A549 (cell line): ENCODE data around the gene CAPN11. TPM values are rescaled to one million over a fixed set of nuclear protein-coding genes. Genes with fewer than 3 reads are reported as not detected.

ENCODE experiments used
- ATAC-seq, 2 experiments: fragments of 200-7000 bp in 1 of 2; fragments of >200 bp in 1 of 2; cut with Nextera tagmentation in 1 of 2; cut with Tn5 transposase in 1 of 2; 3 replicates each; pipeline versions ENCODE4 v1.8.0 to v1.9.1; 2018 to 2020; ENCODE audit warnings: mild to moderate bottlenecking in 1 of 2, moderate library complexity in 1 of 2
- CTCF ChIA-PET: fragments of 300-600 bp; sonication (Branson Sonifier 250); formaldehyde crosslinking; extraction: SDS; loops from one replicate; lab custom pipeline; 2021; ENCODE audit warnings: antibody characterized with exemption, inconsistent platforms; lab: Yijun Ruan, JAX
- POLR2A ChIA-PET: fragments of 350-600 bp; formaldehyde crosslinking; extraction: SDS; loops from one replicate; lab custom pipeline; 2021; ENCODE audit warnings: antibody characterized with exemption, inconsistent platforms; lab: Yijun Ruan, JAX
- DNase-seq, 2 experiments: peaks; one replicate each; pipeline versions ENCODE4 v3.0.0 to v3.0.0-alpha.2; 2011 to 2016; ENCODE audit warnings: low read depth in 1 of 2, low spot score in 1 of 2
- FAIRE-seq: peaks from 2 replicates; lab custom pipeline; 2011; peaks lifted over from hg19 to GRCh38; lab: Jason Lieb, UNC
- H3K27ac ChIP-seq, 2 experiments: fragments of >200 bp; sonication (Bioruptor Twin); formaldehyde crosslinking; 3 replicates each; pipeline ENCODE4 v1.5.1; 2016 to 2017
- H3K4me1 ChIP-seq: fragments of >200 bp; sonication (Bioruptor Twin); formaldehyde crosslinking; 3 replicates; pipeline ENCODE4 v1.6.1; 2016
- H3K4me2 ChIP-seq: fragments of >200 bp; sonication (Bioruptor Twin); formaldehyde crosslinking; 3 replicates; pipeline ENCODE4 v1.6.1; 2016
- H3K4me3 ChIP-seq: fragments of >200 bp; sonication (Bioruptor Twin); formaldehyde crosslinking; 3 replicates; pipeline ENCODE4 v1.5.1; 2016
- H3K9me3 ChIP-seq: fragments of >200 bp; sonication (Bioruptor Twin); formaldehyde crosslinking; 3 replicates; pipeline ENCODE4 v1.6.1; 2016
- BHLHE40 ChIP-seq: IDR thresholded peaks from 2 replicates; pipeline ENCODE4 v1.6.1; 2012; ENCODE audit warnings: low read depth, low read length, inconsistent platforms
- CBX2 ChIP-seq: fragments of 200-600 bp; sonication (generic); IDR thresholded peaks from 2 replicates; pipeline ENCODE4 v1.6.1; 2016; ENCODE audit warnings: low read depth, mild to moderate bottlenecking, borderline replicate concordance
- CHD2 ChIP-seq: fragments of 150-350 bp; IDR thresholded peaks from 2 replicates; pipeline ENCODE4 v1.6.1; 2014; ENCODE audit warnings: low read length; ENCODE audit not compliant: partially characterized antibody
- EHF ChIP-seq: fragments of 250-450 bp; sonication (Bioruptor Pico); IDR thresholded peaks from 2 replicates; pipeline ENCODE4 v1.5.0; 2020; ENCODE audit warnings: mild to moderate bottlenecking
- EHMT2 ChIP-seq: fragments of 200-600 bp; sonication (generic); IDR thresholded peaks from 2 replicates; pipeline ENCODE4 v1.6.1; 2016; ENCODE audit warnings: antibody characterized with exemption, low read depth, mild to moderate bottlenecking, moderate library complexity
- ESRRA ChIP-seq: fragments of 150-350 bp; IDR thresholded peaks from 2 replicates; pipeline ENCODE4 v1.6.1; 2014; ENCODE audit warnings: mild to moderate bottlenecking, low read length, borderline replicate concordance
- FOSL2 ChIP-seq, 2 experiments: fragments of 450-650 bp in 1 of 2; fragments of >200 bp in 1 of 2; sonication (Bioruptor Twin) in 1 of 2; formaldehyde crosslinking; IDR thresholded peaks; 2 replicates each; pipeline versions ENCODE4 v1.5.0 to v1.6.1; 2016 to 2020; ENCODE audit warnings: mild to moderate bottlenecking in 1 of 2, moderate library complexity in 1 of 2
- HEYL ChIP-seq: fragments of 250-450 bp; sonication (Bioruptor Pico); IDR thresholded peaks from 2 replicates; pipeline ENCODE4 v1.8.0; 2021; ENCODE audit warnings: mild to moderate bottlenecking, moderate library complexity
- HOXB13 ChIP-seq: fragments of 250-450 bp; sonication (Bioruptor Pico); IDR thresholded peaks from 2 replicates; pipeline ENCODE4 v1.5.0; 2020; ENCODE audit warnings: low read depth, mild to moderate bottlenecking, moderate library complexity
- JUNB ChIP-seq: fragments of >200 bp; sonication (Bioruptor Twin); formaldehyde crosslinking; IDR thresholded peaks from 2 replicates; pipeline ENCODE4 v1.6.1; 2016
- KDM1A ChIP-seq: fragments of 200-600 bp; sonication (generic); IDR thresholded peaks from 2 replicates; pipeline ENCODE4 v1.6.1; 2016; ENCODE audit warnings: low read depth, mild to moderate bottlenecking
- MAFK ChIP-seq: fragments of 450-650 bp; IDR thresholded peaks from 2 replicates; pipeline ENCODE4 v1.6.1; 2014; ENCODE audit not compliant: partially characterized antibody
- NR3C1 ChIP-seq: fragments of >200 bp; sonication (Bioruptor Twin); formaldehyde crosslinking; IDR thresholded peaks from 3 replicates; pipeline ENCODE4 v1.6.1; 2017
- RAD21 ChIP-seq, 2 experiments: fragments of >200 bp in 1 of 2; sonication (Bioruptor Twin) in 1 of 2; formaldehyde crosslinking in 1 of 2; IDR thresholded peaks in 1 of 2; conservative IDR thresholded peaks in 1 of 2; 2 replicates in 1 of 2; 3 replicates in 1 of 2; pipeline ENCODE4 v1.6.1; 2012 to 2018; ENCODE audit warnings: inconsistent platforms in 1 of 2
- RCOR1 ChIP-seq: fragments of 150-350 bp; IDR thresholded peaks from 2 replicates; pipeline ENCODE4 v1.6.1; 2014; ENCODE audit warnings: antibody characterized with exemption, low read length, low read depth
- RFX5 ChIP-seq: fragments of 450-650 bp; IDR thresholded peaks from 2 replicates; pipeline ENCODE4 v1.7.1; 2014; ENCODE audit warnings: antibody characterized with exemption, mild to moderate bottlenecking, moderate library complexity
- SREBF2 ChIP-seq: fragments of 450-650 bp; IDR thresholded peaks from 2 replicates; pipeline ENCODE4 v1.6.1; 2014; ENCODE audit warnings: mild to moderate bottlenecking, moderate library complexity
- TFCP2L1 ChIP-seq: fragments of 250-450 bp; sonication (Bioruptor Pico); IDR thresholded peaks from 2 replicates; pipeline ENCODE4 v1.5.0; 2021; ENCODE audit warnings: mild to moderate bottlenecking
- TP53 ChIP-seq: fragments of 250-450 bp; sonication (Bioruptor Pico); IDR thresholded peaks from 2 replicates; pipeline ENCODE4 v1.5.0; 2021; ENCODE audit warnings: mild to moderate bottlenecking, moderate library complexity
- WGBS: methylation state at CpG from one replicate; pipeline ENCODE4 v1.1.6; 2017; ENCODE audit errors: missing lambda C conversion rate; 5-methylcytosine and 5-hydroxymethylcytosine counted together
- polyA plus RNA-seq, 4 experiments: library from polyadenylated mRNA; depleted of rRNA in 3 of 4; stranded (reverse); fragments of >200 nt; fragmentation: RNase III in 1 of 4; extraction: RNeasy Plus Mini Kit Qiagen cat#74134 plus additional on column Dnase treatment in 1 of 4; gene quantifications; 2 replicates in 3 of 4; 3 replicates in 1 of 4; pipeline ENCODE4 v1.2.3, GENCODE V29; 2011 to 2017
- TF ChIP-seq, protein P1 (sequence below): fragments of >200 bp; sonication (Bioruptor Twin); formaldehyde crosslinking; IDR thresholded peaks from 3 replicates; pipeline ENCODE4 v1.6.1; 2016
- TF ChIP-seq, protein P2 (sequence below): fragments of >200 bp; sonication (Bioruptor Twin); formaldehyde crosslinking; IDR thresholded peaks from 2 replicates; pipeline ENCODE4 v1.6.1; 2016
- TF ChIP-seq, protein P3 (sequence below): fragments of >200 bp; sonication (Bioruptor Twin); formaldehyde crosslinking; IDR thresholded peaks from 3 replicates; pipeline ENCODE4 v1.5.1; 2016
- TF ChIP-seq, protein P4 (sequence below): fragments of 150-350 bp; IDR thresholded peaks from 2 replicates; pipeline ENCODE4 v1.6.1; 2014; ENCODE audit warnings: low read depth, mild to moderate bottlenecking, low read length
- TF ChIP-seq, protein P5 (sequence below): fragments of 250-450 bp; sonication (Bioruptor Pico); IDR thresholded peaks from 2 replicates; pipeline ENCODE4 v1.5.0; 2021; ENCODE audit warnings: mild to moderate bottlenecking, moderate library complexity, borderline replicate concordance

Gene CAPN11
- polyA plus RNA-seq, 2 of the 4 experiments (the other 2 are of a cell fraction): 0.10 TPM; not detected in 1

DNA sequence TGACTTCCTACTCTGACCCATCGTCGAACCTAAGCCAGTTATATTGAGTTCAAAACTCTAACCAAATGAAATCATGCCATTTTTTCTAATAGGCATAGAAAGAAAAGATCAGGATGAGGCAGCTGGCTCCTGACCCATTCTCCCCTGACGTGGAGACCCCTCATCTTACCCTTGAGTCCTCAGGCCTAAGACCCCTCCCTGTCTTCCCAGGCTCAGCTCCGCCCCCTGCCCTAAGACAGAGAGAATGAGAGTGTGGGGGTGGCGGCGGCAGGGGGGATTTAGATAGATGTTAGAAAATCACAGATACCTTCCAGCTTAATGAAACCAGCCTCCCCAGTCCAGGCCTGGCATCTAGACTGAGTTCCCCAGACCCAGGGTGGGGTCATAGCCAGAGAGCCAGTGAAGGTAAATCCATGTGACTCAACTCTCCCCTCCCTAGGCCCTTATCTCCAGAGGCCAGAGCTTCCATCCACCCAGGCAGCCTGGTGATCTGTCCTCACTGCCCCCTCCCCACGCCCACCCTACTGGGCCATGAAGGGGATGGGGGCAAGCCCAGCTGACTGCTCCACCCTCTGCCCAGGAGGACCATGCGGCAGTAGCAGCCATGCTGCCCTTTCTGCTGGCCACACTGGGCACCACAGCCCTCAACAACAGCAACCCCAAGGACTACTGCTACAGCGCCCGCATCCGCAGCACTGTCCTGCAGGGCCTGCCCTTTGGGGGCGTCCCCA is 24.5 kb upstream of the CAPN11 start:
- Histone ChIP-seq H3K4me3 (no peak overlapping the region), H3K27ac (no peak overlapping the region), H3K9me3 (no peaks in the 10 kb centered on the region), H3K4me2 (peak overlapping the region; percentile 47; the same call in 2 of the 3 replicates), H3K4me1 (peaks cover 11% of the 10 kb centered on the region; the same call in 2 of the 3 replicates)
- TF ChIP-seq, protein P1, sequence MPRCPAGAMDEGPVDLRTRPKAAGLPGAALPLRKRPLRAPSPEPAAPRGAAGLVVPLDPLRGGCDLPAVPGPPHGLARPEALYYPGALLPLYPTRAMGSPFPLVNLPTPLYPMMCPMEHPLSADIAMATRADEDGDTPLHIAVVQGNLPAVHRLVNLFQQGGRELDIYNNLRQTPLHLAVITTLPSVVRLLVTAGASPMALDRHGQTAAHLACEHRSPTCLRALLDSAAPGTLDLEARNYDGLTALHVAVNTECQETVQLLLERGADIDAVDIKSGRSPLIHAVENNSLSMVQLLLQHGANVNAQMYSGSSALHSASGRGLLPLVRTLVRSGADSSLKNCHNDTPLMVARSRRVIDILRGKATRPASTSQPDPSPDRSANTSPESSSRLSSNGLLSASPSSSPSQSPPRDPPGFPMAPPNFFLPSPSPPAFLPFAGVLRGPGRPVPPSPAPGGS: no peak
- TF ChIP-seq FOSL2 (IDR thresholded peaks at IDR 0.05) (no peak), FOSL2 (CRISPR knock-in tag; IDR thresholded peaks at IDR 0.05) (no peak), RFX5 (no peak), KDM1A (no peak), NR3C1 (no peak), CBX2 (no peak), EHF (CRISPR knock-in tag) (no peak), ESRRA (no peak), JUNB (no peak), HEYL (no peak)
- ChIA-PET POLR2A (interaction anchor here (1.0 kb wide), 1 partner anchor 113 kb away, joined by 4 read pairs; the partner anchor contains the start of gene HSP90AB1), CTCF (interaction anchor here (1.1 to 2.1 kb wide), 3 partner anchors 17 to 38 kb away, joined by 3 to 12 read pairs (median 4); no protein-coding TSS in a partner anchor)
- ATAC-seq (no peak), DNase-seq (no peak), FAIRE-seq (no peak)
- 80% methylated on average over 12 of the region's 12 CpGs for WGBS

DNA sequence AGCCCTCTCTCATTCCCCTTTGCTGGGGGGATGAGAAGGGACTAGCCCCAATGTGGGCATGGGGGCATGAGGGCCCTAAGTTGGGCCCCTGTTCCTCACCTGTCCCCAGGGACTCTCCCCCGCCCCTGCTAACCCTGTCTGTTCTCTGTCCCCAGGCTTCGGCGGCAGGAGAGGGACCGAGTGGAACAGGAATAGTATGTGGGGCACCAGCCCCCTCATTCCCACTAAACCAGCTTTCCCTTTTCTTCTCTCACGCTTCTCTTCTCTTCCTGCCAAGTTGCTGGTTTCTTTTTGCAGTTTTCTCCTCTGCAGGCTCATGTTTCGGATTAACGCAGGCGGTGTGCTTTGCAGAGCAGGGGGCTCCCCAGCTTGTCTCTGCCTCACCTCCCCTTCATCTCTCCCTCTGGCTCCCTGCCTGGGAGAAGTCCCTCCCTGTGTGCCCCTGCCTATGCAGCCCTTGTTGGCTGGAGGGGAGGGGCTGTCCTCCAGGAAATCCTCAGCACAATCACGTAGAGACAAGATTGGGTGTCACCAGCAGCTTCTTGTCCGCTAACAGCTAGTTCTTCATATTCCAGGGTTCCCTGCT is 23.4 kb upstream of the CAPN11 start:
- ChIA-PET CTCF (interaction anchor here (1.1 to 2.1 kb wide), 3 partner anchors 14 to 39 kb away, joined by 3 to 12 read pairs (median 4); no protein-coding TSS in a partner anchor), POLR2A (no interaction called here)
- peaks cover 11% of the 10 kb centered on the region; the same call in 2 of the 3 replicates for H3K4me1 ChIP-seq
- no peak overlapping the region for H3K4me3 ChIP-seq
- no peak for DNase-seq
- 92% methylated on average over 9 of the region's 10 CpGs for WGBS
- TF ChIP-seq, protein P2, sequence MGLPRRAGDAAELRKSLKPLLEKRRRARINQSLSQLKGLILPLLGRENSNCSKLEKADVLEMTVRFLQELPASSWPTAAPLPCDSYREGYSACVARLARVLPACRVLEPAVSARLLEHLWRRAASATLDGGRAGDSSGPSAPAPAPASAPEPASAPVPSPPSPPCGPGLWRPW: no peak
- TF ChIP-seq JUNB (no peak), EHMT2 (no peak), EHF (CRISPR knock-in tag) (no peak), TFCP2L1 (CRISPR knock-in tag) (no peak), SREBF2 (no peak), RAD21 (conservative IDR thresholded peaks at IDR 0.05 in 1 of 2, IDR thresholded peaks at IDR 0.05 in 1 of 2) (no peak), HOXB13 (CRISPR knock-in tag) (no peak), BHLHE40 (no peak), TP53 (CRISPR knock-in tag) (no peak), KDM1A (no peak), MAFK (no peak), CHD2 (no peak), RCOR1 (no peak), RFX5 (no peak)
- TF ChIP-seq, protein P3, sequence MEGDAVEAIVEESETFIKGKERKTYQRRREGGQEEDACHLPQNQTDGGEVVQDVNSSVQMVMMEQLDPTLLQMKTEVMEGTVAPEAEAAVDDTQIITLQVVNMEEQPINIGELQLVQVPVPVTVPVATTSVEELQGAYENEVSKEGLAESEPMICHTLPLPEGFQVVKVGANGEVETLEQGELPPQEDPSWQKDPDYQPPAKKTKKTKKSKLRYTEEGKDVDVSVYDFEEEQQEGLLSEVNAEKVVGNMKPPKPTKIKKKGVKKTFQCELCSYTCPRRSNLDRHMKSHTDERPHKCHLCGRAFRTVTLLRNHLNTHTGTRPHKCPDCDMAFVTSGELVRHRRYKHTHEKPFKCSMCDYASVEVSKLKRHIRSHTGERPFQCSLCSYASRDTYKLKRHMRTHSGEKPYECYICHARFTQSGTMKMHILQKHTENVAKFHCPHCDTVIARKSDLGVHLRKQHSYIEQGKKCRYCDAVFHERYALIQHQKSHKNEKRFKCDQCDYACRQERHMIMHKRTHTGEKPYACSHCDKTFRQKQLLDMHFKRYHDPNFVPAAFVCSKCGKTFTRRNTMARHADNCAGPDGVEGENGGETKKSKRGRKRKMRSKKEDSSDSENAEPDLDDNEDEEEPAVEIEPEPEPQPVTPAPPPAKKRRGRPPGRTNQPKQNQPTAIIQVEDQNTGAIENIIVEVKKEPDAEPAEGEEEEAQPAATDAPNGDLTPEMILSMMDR: no peak
- TF ChIP-seq, protein P4, sequence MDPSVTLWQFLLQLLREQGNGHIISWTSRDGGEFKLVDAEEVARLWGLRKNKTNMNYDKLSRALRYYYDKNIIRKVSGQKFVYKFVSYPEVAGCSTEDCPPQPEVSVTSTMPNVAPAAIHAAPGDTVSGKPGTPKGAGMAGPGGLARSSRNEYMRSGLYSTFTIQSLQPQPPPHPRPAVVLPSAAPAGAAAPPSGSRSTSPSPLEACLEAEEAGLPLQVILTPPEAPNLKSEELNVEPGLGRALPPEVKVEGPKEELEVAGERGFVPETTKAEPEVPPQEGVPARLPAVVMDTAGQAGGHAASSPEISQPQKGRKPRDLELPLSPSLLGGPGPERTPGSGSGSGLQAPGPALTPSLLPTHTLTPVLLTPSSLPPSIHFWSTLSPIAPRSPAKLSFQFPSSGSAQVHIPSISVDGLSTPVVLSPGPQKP: no peak
- TF ChIP-seq, protein P5, sequence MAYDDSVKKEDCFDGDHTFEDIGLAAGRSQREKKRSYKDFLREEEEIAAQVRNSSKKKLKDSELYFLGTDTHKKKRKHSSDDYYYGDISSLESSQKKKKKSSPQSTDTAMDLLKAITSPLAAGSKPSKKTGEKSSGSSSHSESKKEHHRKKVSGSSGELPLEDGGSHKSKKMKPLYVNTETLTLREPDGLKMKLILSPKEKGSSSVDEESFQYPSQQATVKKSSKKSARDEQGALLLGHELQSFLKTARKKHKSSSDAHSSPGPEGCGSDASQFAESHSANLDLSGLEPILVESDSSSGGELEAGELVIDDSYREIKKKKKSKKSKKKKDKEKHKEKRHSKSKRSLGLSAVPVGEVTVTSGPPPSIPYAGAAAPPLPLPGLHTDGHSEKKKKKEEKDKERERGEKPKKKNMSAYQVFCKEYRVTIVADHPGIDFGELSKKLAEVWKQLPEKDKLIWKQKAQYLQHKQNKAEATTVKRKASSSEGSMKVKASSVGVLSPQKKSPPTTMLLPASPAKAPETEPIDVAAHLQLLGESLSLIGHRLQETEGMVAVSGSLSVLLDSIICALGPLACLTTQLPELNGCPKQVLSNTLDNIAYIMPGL (CRISPR knock-in tag): no peak
- TF ChIP-seq, all 56 proteins: peak for 0
- FAIRE-seq: no peak
- Histone ChIP-seq H3K9me3 (no peaks in the 10 kb centered on the region), H3K27ac (no peak overlapping the region), H3K4me2 (no peak overlapping the region)
- no peak for ATAC-seq
